SU-DHL-6 (cell line): ENCODE measurements around the gene CDK11B.

Source experiments
- CTCF ChIP-seq: fragments of 200-600 bp; sonication (generic); IDR thresholded peaks from one replicate; pipeline ENCODE4 v1.5.1; 2017; ENCODE audit warnings: antibody characterized with exemption, mild to moderate bottlenecking, low read length, moderate library complexity; ENCODE audit not compliant: insufficient read depth, poor library complexity, severe bottlenecking
- EZH2phosphoT487 ChIP-seq: fragments of 200-600 bp; sonication (generic), shearing (Covaris generic); conservative IDR thresholded peaks from 2 replicates; pipeline ENCODE4 v1.6.1; 2018; ENCODE audit warnings: mild to moderate bottlenecking, antibody characterized with exemption, low read length, moderate library complexity, mixed read lengths

GRCh38 chr1:1601564-1602303, 57.1 kb downstream of the CDK11B start:
- no peak for TF ChIP-seq CTCF
- no peak for TF ChIP-seq EZH2phosphoT487
